Nephron (organoid): ENCODE results near the gene RGS16.
A peak's percentile ranks its signal among the peaks of the same experiment; 100 is the strongest.

Experiments used
- H3K27ac Mint-ChIP-seq, 3 experiments: 2 replicates each; pipeline ENCODE4 v1.8.0; 2020; ENCODE audit warnings: mixed read lengths in 3 of 3, mild to moderate bottlenecking in 2 of 3, moderate library complexity in 1 of 3
- H3K27me3 Mint-ChIP-seq: 2 replicates; pipeline ENCODE4 v1.8.0; 2021; ENCODE audit warnings: low read depth, mild to moderate bottlenecking, moderate library complexity, mixed read lengths
- H3K36me3 Mint-ChIP-seq: 2 replicates; pipeline ENCODE4 v1.8.0; 2020; ENCODE audit warnings: low read depth, mixed read lengths
- H3K4me1 Mint-ChIP-seq: 2 replicates; pipeline ENCODE4 v1.8.0; 2020; ENCODE audit warnings: mixed read lengths
- H3K4me3 Mint-ChIP-seq, 3 experiments: 2 replicates each; pipeline ENCODE4 v1.8.0; 2020; ENCODE audit warnings: mild to moderate bottlenecking in 3 of 3, mixed read lengths in 3 of 3, moderate library complexity in 2 of 3
- H3K9me3 Mint-ChIP-seq: 2 replicates; pipeline ENCODE4 v1.8.0; 2020; ENCODE audit warnings: mixed read lengths
- CTCF ChIP-seq, 3 experiments: fragments of 200-600 bp; sonication (generic); IDR thresholded peaks; one replicate each; pipeline ENCODE4 v1.5.0; 2021; ENCODE audit warnings: antibody characterized with exemption in 3 of 3; ENCODE audit not compliant: unreplicated experiment in 3 of 3

Gene RGS16

GRCh38 chr1:182602935-182603645, 1.1 kb downstream of the RGS16 start:
- Mint-ChIP-seq H3K27me3 (peaks cover 26% of the 10 kb centered on the region), H3K4me3 (no peak overlapping the region), H3K4me1 (peaks cover 10% of the 10 kb centered on the region), H3K27ac (no peak overlapping the region), H3K36me3 (no peaks in the 10 kb centered on the region), H3K9me3 (no peaks in the 10 kb centered on the region)
- TF ChIP-seq CTCF (IDR thresholded peaks at IDR 0.05; ENCODE audit: unreplicated experiment in 3 of 3), result no peak

GRCh38 chr1:182601913-182602312, 2.3 kb downstream of the RGS16 start:
- no peaks in the 10 kb centered on the region for H3K9me3 Mint-ChIP-seq

GRCh38 chr1:182601416-182601786, 2.8 kb downstream of the RGS16 start:
- Mint-ChIP-seq H3K4me1 (peaks cover 4% of the 10 kb centered on the region), H3K27ac (no peak overlapping the region), H3K36me3 (no peaks in the 10 kb centered on the region), H3K9me3 (no peaks in the 10 kb centered on the region), H3K4me3 (no peak overlapping the region), H3K27me3 (peaks cover 21% of the 10 kb centered on the region)
- TF ChIP-seq CTCF (IDR thresholded peaks at IDR 0.05; ENCODE audit: unreplicated experiment in 3 of 3), result peak; percentile 78 to 81 (median 80)

More at GRCh38 chr1:182601913-182602312, 2.3 kb downstream of the RGS16 start:
- Mint-ChIP-seq H3K27me3 (peaks cover 21% of the 10 kb centered on the region), H3K27ac (no peak overlapping the region), H3K36me3 (no peaks in the 10 kb centered on the region), H3K4me1 (peaks cover 6% of the 10 kb centered on the region), H3K4me3 (no peak overlapping the region)
- no peak for TF ChIP-seq CTCF (IDR thresholded peaks at IDR 0.05; ENCODE audit: unreplicated experiment in 3 of 3)

GRCh38 chr1:182600745-182601415, 3.3 kb downstream of the RGS16 start:
- H3K27me3 Mint-ChIP-seq, result peaks cover 21% of the 10 kb centered on the region
- H3K36me3 Mint-ChIP-seq, result no peaks in the 10 kb centered on the region
- no peak for TF ChIP-seq CTCF (IDR thresholded peaks at IDR 0.05; ENCODE audit: unreplicated experiment in 3 of 3)
- H3K4me3 Mint-ChIP-seq, result no peak overlapping the region
- peaks cover 4% of the 10 kb centered on the region for H3K4me1 Mint-ChIP-seq
- H3K9me3 Mint-ChIP-seq, result no peaks in the 10 kb centered on the region
- H3K27ac Mint-ChIP-seq, result no peak overlapping the region

GRCh38 chr1:182600036-182600713, 4.0 kb downstream of the RGS16 start:
- Mint-ChIP-seq H3K4me1 (peaks cover 4% of the 10 kb centered on the region), H3K9me3 (no peaks in the 10 kb centered on the region), H3K4me3 (peak overlapping the region in 1 of 3 experiments; percentile 25), H3K36me3 (no peaks in the 10 kb centered on the region), H3K27me3 (peaks cover 16% of the 10 kb centered on the region), H3K27ac (no peak overlapping the region)
- no peak for TF ChIP-seq CTCF (IDR thresholded peaks at IDR 0.05; ENCODE audit: unreplicated experiment in 3 of 3)
